Activated gamma-delta T cell treated with anti-CD3 and anti-CD28 coated beads, Interleukin-2, amount 50 U/mL, for 16 hours (primary cell): Measurements from ENCODE around the gene GSTT4.
"Not testable (repeated sequence)": the region's sequence is repeated elsewhere in the genome, so short reads cannot be mapped to it uniquely, and the experiment has no call there.

Experiments used
- DNase-seq: peaks from one replicate; pipeline ENCODE4 v3.0.0-alpha.2; 2020; ENCODE audit warnings: low read depth

Gene GSTT4

DNA sequence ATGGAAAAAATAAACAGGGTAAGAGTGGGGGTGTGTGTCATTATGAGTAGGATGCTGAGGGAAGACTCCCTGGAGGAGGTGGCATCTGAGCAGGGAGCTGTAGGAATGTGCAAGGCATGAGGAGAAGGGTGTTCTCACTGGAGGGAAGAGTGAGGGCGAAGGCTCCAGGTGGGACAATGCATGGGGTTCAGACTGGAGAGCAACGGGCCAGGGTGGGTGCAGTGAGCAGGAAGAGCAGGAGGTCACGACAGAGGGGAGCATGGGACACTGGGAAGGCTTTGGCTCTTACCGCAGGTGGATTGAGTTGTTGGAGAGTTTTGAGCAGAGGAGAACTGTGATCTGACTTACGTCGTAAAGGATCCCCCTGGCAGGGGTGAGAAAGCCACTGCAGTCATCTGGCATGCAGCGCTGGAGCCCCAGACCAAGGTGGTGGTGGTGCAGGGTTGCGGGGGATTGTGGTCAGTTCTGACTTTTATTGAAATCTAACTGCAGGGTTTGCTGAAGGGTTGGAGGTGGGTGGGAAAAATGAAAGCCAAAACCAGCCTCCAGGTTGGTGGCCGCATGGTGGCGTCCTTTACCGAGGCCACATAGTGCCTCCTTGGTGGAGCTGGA is 52.4 kb downstream of the GSTT4 start:
- DNase-seq: not testable (repeated sequence)

DNA sequence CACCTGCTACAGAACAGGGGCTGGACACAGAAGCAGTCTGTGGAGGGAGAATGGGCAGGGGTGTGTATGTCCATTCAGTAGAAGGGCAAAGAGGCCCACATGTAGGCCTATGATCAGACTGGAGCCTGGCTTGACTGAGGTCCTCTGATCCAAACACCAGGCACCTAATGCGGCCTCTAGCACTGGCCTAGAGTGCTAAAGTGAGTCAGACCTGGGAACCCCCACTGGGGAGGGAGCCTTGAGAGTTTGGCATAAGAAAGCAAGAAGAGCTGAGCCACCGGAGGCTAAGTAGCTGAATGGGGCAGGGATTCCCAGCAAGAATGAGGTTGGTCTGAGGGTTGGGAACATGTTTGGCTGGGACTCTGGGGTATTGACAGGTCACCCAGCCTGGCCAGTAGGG is 53.9 kb downstream of the GSTT4 start:
- not testable (repeated sequence) for DNase-seq

DNA sequence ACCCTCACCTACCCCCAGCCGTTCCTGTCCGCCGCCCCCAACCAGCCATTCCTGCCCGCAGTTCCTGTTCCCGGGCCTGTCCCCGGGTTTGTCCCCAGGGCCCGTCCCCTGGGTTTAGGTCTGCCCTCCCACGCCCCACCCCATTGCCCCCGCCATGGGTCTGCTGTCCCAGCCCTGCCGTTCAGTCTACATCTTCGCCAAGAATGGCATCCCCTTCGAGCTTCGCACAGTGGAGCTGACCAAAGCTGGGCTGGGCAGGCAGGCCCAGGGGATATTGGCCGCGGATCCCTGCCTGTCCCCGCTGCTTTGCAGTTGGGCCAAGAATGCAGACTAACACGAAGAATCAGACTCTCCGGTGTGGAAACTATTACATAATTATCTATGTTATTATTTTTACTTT is 55.5 kb downstream of the GSTT4 start:
- DNase-seq: not testable (repeated sequence)
